ENCODE results near the gene SMIM33. TPM values are rescaled to one million over a fixed set of nuclear protein-coding genes. Genes with fewer than 3 reads are reported as not detected.

The SMIM33 gene
- total RNA-seq, 1 experiment from 2014 or later = not detected

DNA sequence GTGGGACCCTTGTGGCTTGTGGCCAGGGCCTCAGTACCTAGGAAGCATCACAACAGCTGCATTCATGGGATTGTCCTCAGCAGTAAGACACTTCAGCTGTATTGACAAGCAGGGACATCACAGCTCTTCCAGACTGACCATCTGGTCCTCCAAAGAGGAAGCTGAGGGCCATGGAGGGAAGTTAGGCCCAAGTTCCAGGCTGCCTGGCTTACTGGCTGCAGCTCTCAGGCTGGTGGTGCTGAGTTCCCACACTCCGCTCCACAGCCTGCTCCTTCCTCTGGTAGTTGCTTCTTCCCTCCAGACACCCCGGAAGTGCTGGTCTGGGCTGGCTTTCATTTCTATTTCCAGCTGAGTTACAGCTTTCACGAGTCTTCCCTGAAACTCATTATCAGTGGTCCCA lies 17.5 kb downstream of the SMIM33 start:
- Mint-ChIP-seq H3K9me3 (no peaks in the 10 kb centered on the region), H3K4me1 (peaks cover 12 to 32% of the 10 kb centered on the region in 2 experiments), H3K27ac (peak overlapping the region in 2 of 3 experiments; percentile 37 to 68; a peak in 2 of 7 replicates), H3K4me3 (no peak overlapping the region), H3K27me3 (ENCODE audit: low read depth) (peaks cover 3% of the 10 kb centered on the region; the same call in 1 of the 2 replicates), H3K36me3 (ENCODE audit: insufficient read depth in 1 of 3, low read depth in 3 of 3) (no peaks in the 10 kb centered on the region)
- no peak overlapping the region for H2BK15ac ChIP-seq (ENCODE audit: low read depth, low read length)
- no peak overlapping the region for H3K18ac ChIP-seq (ENCODE audit: insufficient read length, low read depth, low read length)
- H3K79me2 ChIP-seq (ENCODE audit: insufficient read depth, low read length) = no peaks in the 10 kb centered on the region
- H3K9ac ChIP-seq (ENCODE audit: extremely low read depth, insufficient read length, low read length) = no peak overlapping the region
- no peak overlapping the region for H4K8ac ChIP-seq (replicated peaks; ENCODE audit: insufficient read length, low read depth, low read length)
- no peak overlapping the region for H2AFZ ChIP-seq (ENCODE audit: low read length)
- H3K4me2 ChIP-seq (ENCODE audit: insufficient read depth, insufficient read length, low read length) = no peak overlapping the region
- no peaks in the 10 kb centered on the region for H3K23me2 ChIP-seq (ENCODE audit: insufficient read length, low read depth, low read length, poor library complexity, severe bottlenecking)
- TF ChIP-seq, protein P1, sequence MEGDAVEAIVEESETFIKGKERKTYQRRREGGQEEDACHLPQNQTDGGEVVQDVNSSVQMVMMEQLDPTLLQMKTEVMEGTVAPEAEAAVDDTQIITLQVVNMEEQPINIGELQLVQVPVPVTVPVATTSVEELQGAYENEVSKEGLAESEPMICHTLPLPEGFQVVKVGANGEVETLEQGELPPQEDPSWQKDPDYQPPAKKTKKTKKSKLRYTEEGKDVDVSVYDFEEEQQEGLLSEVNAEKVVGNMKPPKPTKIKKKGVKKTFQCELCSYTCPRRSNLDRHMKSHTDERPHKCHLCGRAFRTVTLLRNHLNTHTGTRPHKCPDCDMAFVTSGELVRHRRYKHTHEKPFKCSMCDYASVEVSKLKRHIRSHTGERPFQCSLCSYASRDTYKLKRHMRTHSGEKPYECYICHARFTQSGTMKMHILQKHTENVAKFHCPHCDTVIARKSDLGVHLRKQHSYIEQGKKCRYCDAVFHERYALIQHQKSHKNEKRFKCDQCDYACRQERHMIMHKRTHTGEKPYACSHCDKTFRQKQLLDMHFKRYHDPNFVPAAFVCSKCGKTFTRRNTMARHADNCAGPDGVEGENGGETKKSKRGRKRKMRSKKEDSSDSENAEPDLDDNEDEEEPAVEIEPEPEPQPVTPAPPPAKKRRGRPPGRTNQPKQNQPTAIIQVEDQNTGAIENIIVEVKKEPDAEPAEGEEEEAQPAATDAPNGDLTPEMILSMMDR (conservative IDR thresholded peaks at IDR 0.05) = no peak
- H3K56ac ChIP-seq (ENCODE audit: insufficient read length, low read depth, low read length) = no peak overlapping the region
- no peak overlapping the region; the same call in 1 of the 2 replicates for H3K14ac ChIP-seq (ENCODE audit: insufficient read depth, low read length)
- no peak overlapping the region for H3K4ac ChIP-seq (ENCODE audit: low read depth, low read length)
- H4K20me1 ChIP-seq (ENCODE audit: control insufficient read depth, insufficient read depth, insufficient read length) = no peaks in the 10 kb centered on the region
- no peaks in the 10 kb centered on the region for H3K9me3 ChIP-seq (ENCODE audit: control insufficient read depth, low read depth, low read length)
- no peak overlapping the region for H4K5ac ChIP-seq (ENCODE audit: insufficient read length, low read depth, low read length)
- H3K79me1 ChIP-seq (ENCODE audit: insufficient read depth, low read depth, low read length, poor library complexity, severe bottlenecking) = no peaks in the 10 kb centered on the region
- no peaks in the 10 kb centered on the region for H3K27me3 ChIP-seq (ENCODE audit: insufficient read depth, low read length)
- DNase-seq = no peak
- H3K27ac ChIP-seq (ENCODE audit: insufficient read length, low read depth, low read length) = no peak overlapping the region
- no CpG with 5 or more reads among the region's 3 CpGs for WGBS (ENCODE audit: extremely low coverage, insufficient read length, low lambda C conversion rate)
- no peak overlapping the region for H2BK20ac ChIP-seq (ENCODE audit: low read depth, low read length, poor library complexity, severe bottlenecking)
- no peak overlapping the region for H3T11ph ChIP-seq (ENCODE audit: low read length)
- no peaks in the 10 kb centered on the region; the same call in 1 of the 2 replicates for H3K4me1 ChIP-seq (ENCODE audit: insufficient read depth, low read length)
- H2AK5ac ChIP-seq (ENCODE audit: insufficient read length, low read length) = no peak overlapping the region
- H2BK12ac ChIP-seq (ENCODE audit: insufficient read length, low read depth, low read length) = no peak overlapping the region
- no peak overlapping the region for H3K23ac ChIP-seq (ENCODE audit: insufficient read length, low read depth, low read length)
- no peak overlapping the region for H2BK5ac ChIP-seq (ENCODE audit: insufficient read length, low read length)
- no peak overlapping the region for H2BK120ac ChIP-seq (ENCODE audit: low read depth, low read length, poor library complexity, severe bottlenecking)
- H4K91ac ChIP-seq (ENCODE audit: insufficient read length, low read depth, low read length) = no peak overlapping the region
